GM12878 (cell line): ENCODE results near the gene ERCC1. TPM values are rescaled to one million over a fixed set of nuclear protein-coding genes. Genes with fewer than 3 reads are reported as not detected.
"Not testable (repeated sequence)": the region's sequence is repeated elsewhere in the genome, so short reads cannot be mapped to it uniquely, and the experiment has no call there.

Experiments
- ATAC-seq: fragments of 200-7000 bp; cut with Tn5 transposase; 3 replicates; pipeline ENCODE4 v1.9.1; 2020; ENCODE audit warnings: mild to moderate bottlenecking, moderate library complexity
- BruUV-seq: library from RNA; stranded (reverse); fragments of 400-500 nt; replicated peaks from 2 replicates; lab custom pipeline; 2021; lab: Mats Ljungman, UMichigan
- CTCF ChIA-PET: fragments of 300-600 bp; sonication (Branson Sonifier 250); formaldehyde crosslinking; extraction: SDS; loops from one replicate; lab custom pipeline; 2021; ENCODE audit warnings: inconsistent platforms; lab: Yijun Ruan, JAX
- POLR2A ChIA-PET: fragments of 350-600 bp; formaldehyde crosslinking; extraction: SDS; loops from one replicate; lab custom pipeline; 2021; ENCODE audit warnings: inconsistent platforms; lab: Charles Lee
- RAD21 ChIA-PET: fragments of 300-600 bp; sonication (Branson Sonifier 250); formaldehyde crosslinking; loops from one replicate; lab custom pipeline; 2023; ENCODE audit warnings: antibody characterized with exemption; ENCODE audit not compliant: unreplicated experiment; lab: Charles Lee
- SMC1A ChIA-PET: fragments of 300-600 bp; sonication (Branson Sonifier 250); formaldehyde crosslinking; loops from one replicate; lab custom pipeline; 2023; ENCODE audit not compliant: unreplicated experiment, uncharacterized antibody; lab: Charles Lee
- DNase-seq: peaks from one replicate; pipeline ENCODE4 v3.0.0-alpha.2; 2011; ENCODE audit warnings: low read depth, low spot score
- FAIRE-seq: peaks from 3 replicates; lab custom pipeline; 2011; peaks lifted over from hg19 to GRCh38; lab: Jason Lieb, UNC
- H2AFZ ChIP-seq: 2 replicates; pipeline ENCODE4 v1.6.0; 2011; ENCODE audit warnings: low read depth, low read length, control low read depth; ENCODE audit not compliant: control insufficient read depth
- H3K27ac ChIP-seq: 2 replicates; pipeline ENCODE4 v1.5.1; 2011; ENCODE audit warnings: control low read depth; ENCODE audit not compliant: control insufficient read depth, insufficient read depth
- H3K27me3 ChIP-seq, 2 experiments: replicated peaks in 1 of 2; 2 replicates each; pipeline versions ENCODE4 v1.6.0 to v1.6.1; 2011; ENCODE audit warnings: low read length in 1 of 2; ENCODE audit not compliant: control insufficient read depth in 2 of 2, insufficient read depth in 2 of 2
- H3K36me3 ChIP-seq, 2 experiments: 2 replicates each; pipeline ENCODE4 v1.5.1; 2011; ENCODE audit warnings: low read length in 1 of 2; ENCODE audit not compliant: control insufficient read depth in 2 of 2, insufficient read depth in 2 of 2
- H3K4me1 ChIP-seq: 2 replicates; pipeline ENCODE4 v1.6.1; 2011; ENCODE audit warnings: mild to moderate bottlenecking, low read length, moderate library complexity, mixed read lengths; ENCODE audit not compliant: control insufficient read depth, insufficient read depth
- H3K4me2 ChIP-seq: 2 replicates; pipeline ENCODE4 v1.6.0; 2011; ENCODE audit warnings: control low read depth; ENCODE audit not compliant: control insufficient read depth, insufficient read depth
- H3K4me3 ChIP-seq: fragments of 200-600 bp; sonication (generic); 2 replicates; pipeline ENCODE4 v1.5.1; 2016
- H3K79me2 ChIP-seq: 2 replicates; pipeline ENCODE4 v1.6.0; 2011; ENCODE audit warnings: low read length; ENCODE audit not compliant: control insufficient read depth, insufficient read depth
- H3K9ac ChIP-seq: 2 replicates; pipeline ENCODE4 v1.8.0; 2011; ENCODE audit warnings: low read length, control low read depth, mixed read lengths; ENCODE audit not compliant: control insufficient read depth, insufficient read depth
- H3K9me3 ChIP-seq: replicated peaks from 3 replicates; pipeline ENCODE4 v1.5.1; 2011; ENCODE audit warnings: mild to moderate bottlenecking, low read length; ENCODE audit not compliant: control insufficient read depth, insufficient read depth
- H4K20me1 ChIP-seq: 2 replicates; pipeline ENCODE4 v1.6.0; 2011; ENCODE audit not compliant: control insufficient read depth, insufficient read depth
- BHLHE40 ChIP-seq, 2 experiments: fragments of 450-650 bp in 1 of 2; IDR thresholded peaks; 2 replicates each; pipeline ENCODE4 v1.6.1; 2011 to 2017; ENCODE audit warnings: low read depth in 2 of 2, borderline replicate concordance in 1 of 2, improper control_type of control experiment in 1 of 2, low read length in 1 of 2, mild to moderate bottlenecking in 1 of 2
- WGBS: methylation state at CpG from one replicate; pipeline ENCODE4 v1.1.6; 2016; ENCODE audit warnings: low lambda C conversion rate; ENCODE audit not compliant: insufficient replicate concordance, insufficient coverage; ENCODE audit errors: missing lambda C conversion rate; 5-methylcytosine and 5-hydroxymethylcytosine counted together
- in situ Hi-C: fragments of 300-500 bp; cut with MboI; formaldehyde crosslinking; loops from 9 replicates; pipeline ENCODE4 v1.14.3; 2018; ENCODE audit warnings: mixed read lengths
- intact Hi-C: fragments of 100-400 bp; cut with micrococcal nuclease; formaldehyde crosslinking; loops from one replicate; pipeline ENCODE4 v1.14.2; 2022; ENCODE audit not compliant: unreplicated experiment
- polyA plus RNA-seq, 11 experiments: library from polyadenylated mRNA; depleted of rRNA in 4 of 11; unstranded in 6 of 11; stranded (reverse) in 5 of 11; fragments of >200 nt; fragmentation: Nextera tagmentation in 4 of 11; fragmentation: Illumina TruSeq in 1 of 11; extraction: Ambion mirVana in 4 of 11; extraction: Trizol in 1 of 11; gene quantifications; 1 replicate in 1 of 11; 2 replicates in 10 of 11; pipeline versions ENCODE4 v1.2.1 to v1.2.3, GENCODE V29; 2011 to 2016; ENCODE audit warnings: inconsistent platforms in 2 of 11, missing spikeins in 2 of 11, low read depth in 1 of 11
- total RNA-seq, 4 experiments: library from RNA; depleted of rRNA in 3 of 4; stranded (reverse); fragments of >200 nt in 3 of 4; fragmentation: Illumina TruSeq in 1 of 4; extraction: Trizol in 1 of 4; gene quantifications; 2 replicates each; pipeline versions ENCODE4 v1.2.1 to v1.2.3, GENCODE V29; 2013 to 2021

The ERCC1 gene
- total and polyA plus RNA-seq, 10 of the 15 experiments (the other 5 are each of a cell fraction or from before 2014, with no cell fraction given): 14.7 to 104 (median 61.1) TPM

DNA sequence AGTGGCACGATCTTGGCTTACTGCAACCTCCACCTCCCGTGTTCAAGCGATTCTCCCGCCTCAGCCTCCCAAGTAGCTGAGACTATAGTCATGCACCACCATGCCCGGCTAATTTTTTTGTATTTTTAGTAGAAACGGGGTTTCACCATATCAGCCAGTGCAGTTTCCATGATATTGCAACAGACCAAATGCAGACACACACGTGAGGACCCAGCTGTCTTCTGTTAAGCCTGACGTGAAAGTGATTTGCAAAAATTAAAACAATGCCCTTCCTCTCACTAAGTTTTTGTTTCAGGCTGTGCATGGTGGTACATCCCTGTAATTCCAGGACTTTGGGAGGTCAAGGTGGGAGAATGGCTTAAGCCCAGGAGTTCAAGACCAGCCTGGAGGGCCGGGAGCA, 7.3 kb upstream of the ERCC1 start:
- H3K27ac ChIP-seq, ATAC-seq, H4K20me1 ChIP-seq, H3K9ac ChIP-seq, H3K79me2 ChIP-seq, DNase-seq, H3K4me1 ChIP-seq, intact Hi-C loops, H3K27me3 ChIP-seq, FAIRE-seq, H3K4me3 ChIP-seq, H3K36me3 ChIP-seq, H3K4me2 ChIP-seq, H2AFZ ChIP-seq, H3K9me3 ChIP-seq, in situ Hi-C loops, BruUV-seq: not testable (repeated sequence)
- RAD21 ChIA-PET: interaction anchor here (0.8 to 3.2 kb wide), 3 partner anchors 8 to 48 kb away, joined by 3 to 18 read pairs (median 6); no protein-coding TSS in a partner anchor
- CTCF ChIA-PET: interaction anchor here (0.6 to 7.0 kb wide), 8 partner anchors 9 to 211 kb away, joined by 3 to 103 read pairs (median 4); no protein-coding TSS in a partner anchor
- POLR2A ChIA-PET: interaction anchor here (0.6 to 2.3 kb wide), 4 partner anchors 9 to 294 kb away, joined by 4 to 7 read pairs (median 5); no protein-coding TSS in a partner anchor
- SMC1A ChIA-PET: interaction anchor here (1.4 to 3.6 kb wide), 2 partner anchors 8 to 48 kb away, joined by 6 to 19 read pairs; no protein-coding TSS in a partner anchor
- TF ChIP-seq BHLHE40 (IDR thresholded peaks at IDR 0.05; ENCODE audit: borderline replicate concordance in 1 of 2, low read depth in 2 of 2, low read length in 1 of 2): peak; percentile 61 to 79; a peak in 2 of 4 replicates
- 42% methylated on average over 9 of the region's 9 CpGs for WGBS

GRCh38 chr19:45429896-45430295, 6.2 kb upstream of the ERCC1 start:
- H3K4me1 ChIP-seq: not testable (repeated sequence)
- ChIA-PET POLR2A (interaction anchor here (1.2 to 2.3 kb wide), 2 partner anchors 10 to 49 kb away, joined by 6 to 7 read pairs; no protein-coding TSS in a partner anchor), RAD21 (interaction anchor here (0.9 to 3.2 kb wide), 2 partner anchors 49 to 216 kb away, joined by 3 to 18 read pairs; no protein-coding TSS in a partner anchor)

More at GRCh38 chr19:45429896-45430295, 6.2 kb upstream of the ERCC1 start:
- H4K20me1 ChIP-seq, H3K36me3 ChIP-seq, in situ Hi-C loops, H3K9me3 ChIP-seq, H3K27ac ChIP-seq, BruUV-seq, H2AFZ ChIP-seq, FAIRE-seq, H3K4me3 ChIP-seq, H3K9ac ChIP-seq, DNase-seq, H3K27me3 ChIP-seq, H3K4me2 ChIP-seq, H3K79me2 ChIP-seq, intact Hi-C loops, ATAC-seq: not testable (repeated sequence)
- CTCF ChIA-PET: interaction anchor here (5.5 to 7.0 kb wide), 2 partner anchors 10 to 49 kb away, joined by 54 to 103 read pairs; no protein-coding TSS in a partner anchor
- 73% methylated on average over 11 of the region's 11 CpGs for WGBS
- SMC1A ChIA-PET: interaction anchor here (3.6 kb wide), 1 partner anchor 49 kb away, joined by 19 read pairs; no protein-coding TSS in a partner anchor
